HK-2 (cell line): Measurements from ENCODE around the gene C20orf96.
"Not testable (repeated sequence)": the region's sequence is repeated elsewhere in the genome, so short reads cannot be mapped to it uniquely, and the experiment has no call there.

Source experiments
- DNase-seq: peaks from one replicate; pipeline ENCODE4 v3.0.0-alpha.2; 2018; ENCODE audit not compliant: unreplicated experiment

The C20orf96 gene

GRCh38 chr20:278607-279571 lies 11.7 kb downstream of the C20orf96 start:
- no peak for DNase-seq

- DNase-seq: no peak
Measured at GRCh38 chr20:278181-278580, 12.4 kb downstream of the C20orf96 start.

GRCh38 chr20:277496-277781 lies 13.1 kb downstream of the C20orf96 start:
- DNase-seq: no peak

- DNase-seq: no peak
Measured at GRCh38 chr20:276620-277495, 13.7 kb downstream of the C20orf96 start.

GRCh38 chr20:275791-276190 lies 14.8 kb downstream of the C20orf96 start:
- DNase-seq: no peak

- no peak for DNase-seq
Measured at GRCh38 chr20:273884-274283, 16.7 kb downstream of the C20orf96 start.

- no peak for DNase-seq
Measured at GRCh38 chr20:272718-273117, 17.8 kb downstream of the C20orf96 start.

- no peak for DNase-seq
Measured at GRCh38 chr20:271528-271927, 19.0 kb downstream of the C20orf96 start.

- no peak for DNase-seq
Measured at GRCh38 chr20:271069-271468, 19.5 kb downstream of the C20orf96 start.

GRCh38 chr20:270517-270916 lies 20.0 kb downstream of the C20orf96 start:
- no peak for DNase-seq

GRCh38 chr20:266596-267562 lies 23.7 kb downstream of the C20orf96 start:
- peak; percentile 96 for DNase-seq

GRCh38 chr20:263701-264100 lies 26.8 kb downstream of the C20orf96 start:
- no peak for DNase-seq

GRCh38 chr20:259981-260380 lies 30.6 kb downstream of the C20orf96 start:
- DNase-seq: no peak

- peak; percentile 30 for DNase-seq
Measured at GRCh38 chr20:258963-259362, 31.6 kb downstream of the C20orf96 start.

GRCh38 chr20:258269-258858 lies 32.2 kb downstream of the C20orf96 start:
- DNase-seq: no peak

GRCh38 chr20:257419-257818 lies 33.1 kb downstream of the C20orf96 start, which contains the start of gene DEFB132:
Gene DEFB132, plus strand, starts transcription at chr20:257724. Its CDS starts 55 bp downstream, at chr20:257779.
- no peak for DNase-seq

- DNase-seq: not testable (repeated sequence)
Measured at GRCh38 chr20:253447-253846, 37.1 kb downstream of the C20orf96 start.

GRCh38 chr20:252801-253200 lies 37.7 kb downstream of the C20orf96 start:
- no peak for DNase-seq

- DNase-seq: no peak
Measured at GRCh38 chr20:251354-251753, 39.2 kb downstream of the C20orf96 start.

GRCh38 chr20:242905-243304 lies 47.6 kb downstream of the C20orf96 start:
- DNase-seq: no peak

GRCh38 chr20:237929-238328 lies 52.6 kb downstream of the C20orf96 start:
- no peak for DNase-seq
